Activated CD8-positive, alpha-beta memory T cell treated with anti-CD3 and anti-CD28 coated beads, Interleukin-2, amount 50 U/mL, for 4 hours (primary cell): ENCODE measurements around the gene ZFYVE9.
"Not testable (repeated sequence)": the region's sequence is repeated elsewhere in the genome, so short reads cannot be mapped to it uniquely, and the experiment has no call there.

Source experiments
- DNase-seq: peaks from one replicate; pipeline ENCODE4 v3.0.0-alpha.2; 2020

ZFYVE9 gene

DNA sequence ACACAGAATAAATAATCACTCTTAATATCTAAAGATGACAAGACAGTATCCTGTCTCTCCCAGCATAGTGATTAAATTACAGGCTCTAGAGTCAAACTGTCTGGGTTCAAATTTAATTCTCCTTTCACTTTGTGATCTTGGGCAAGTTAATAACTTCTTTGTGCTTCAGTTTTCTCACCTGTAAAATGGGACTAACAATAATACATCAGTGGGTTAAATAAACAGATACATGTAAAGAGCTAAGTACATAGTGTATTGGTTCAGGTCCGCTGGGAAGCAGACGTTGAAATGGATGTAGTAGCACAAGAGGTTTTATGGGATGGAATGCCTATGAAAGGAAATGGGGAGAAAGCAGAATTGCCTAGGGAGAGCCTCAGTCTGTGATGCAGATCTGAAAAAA lies 10.7 kb downstream of the ZFYVE9 start:
- DNase-seq = no peak

DNA sequence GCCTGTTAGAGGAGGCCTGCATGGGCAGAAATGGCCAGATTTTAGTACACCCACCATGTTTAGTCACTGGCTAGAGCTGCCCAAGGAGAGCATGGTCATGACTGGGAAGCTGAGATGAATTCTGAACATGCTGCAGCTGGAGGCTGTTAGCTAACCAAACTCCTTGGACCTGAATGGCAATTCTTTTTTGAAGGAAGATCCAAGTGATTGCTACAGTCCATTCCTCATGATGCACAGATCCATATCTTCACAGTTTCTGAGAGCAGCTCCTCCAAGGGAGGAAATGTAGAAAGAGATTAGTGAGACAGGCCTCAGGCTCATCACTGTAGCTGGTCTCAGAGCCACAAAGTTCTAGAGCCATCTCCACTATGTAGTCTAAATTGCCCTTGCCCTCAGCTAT lies 11.1 kb downstream of the ZFYVE9 start:
- no peak for DNase-seq

DNA sequence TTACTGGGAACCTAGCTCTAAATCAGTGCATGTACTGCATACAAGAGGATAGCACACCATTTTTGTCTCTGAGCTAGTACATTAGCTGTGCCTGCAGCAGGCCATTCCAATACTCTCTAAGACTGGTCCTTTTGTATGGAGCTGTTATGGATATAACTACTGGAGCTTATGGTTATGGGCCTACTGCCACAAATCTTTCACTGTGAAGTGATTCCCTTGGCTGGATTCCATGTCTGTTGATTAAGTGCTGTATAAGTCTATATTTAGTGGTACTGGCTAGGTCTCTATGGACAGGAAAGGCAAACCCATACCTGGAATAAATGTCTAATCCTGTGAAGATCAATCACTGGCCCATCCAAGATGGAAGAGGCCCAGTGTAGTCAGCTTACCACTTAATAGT lies 12.0 kb downstream of the ZFYVE9 start:
- no peak for DNase-seq

DNA sequence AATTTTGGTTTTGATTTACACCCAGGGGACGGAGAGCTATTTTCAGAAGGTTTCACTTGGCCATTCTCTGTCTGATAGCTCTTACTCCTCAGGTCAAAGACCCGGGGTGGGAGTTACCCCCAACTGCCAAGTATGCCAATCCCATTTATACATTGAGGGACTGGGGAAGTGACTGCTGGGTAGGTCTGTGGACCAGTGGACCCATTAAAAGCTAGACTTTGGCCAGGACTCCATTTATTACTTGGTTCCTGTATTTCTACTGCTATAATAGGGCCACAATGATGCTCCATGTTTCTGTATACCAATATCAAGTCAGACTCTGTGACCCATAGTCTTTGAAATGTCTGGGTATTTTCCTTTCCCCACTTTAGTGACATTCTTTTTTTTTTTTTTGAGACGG lies 14.6 kb downstream of the ZFYVE9 start:
- DNase-seq = no peak

DNA sequence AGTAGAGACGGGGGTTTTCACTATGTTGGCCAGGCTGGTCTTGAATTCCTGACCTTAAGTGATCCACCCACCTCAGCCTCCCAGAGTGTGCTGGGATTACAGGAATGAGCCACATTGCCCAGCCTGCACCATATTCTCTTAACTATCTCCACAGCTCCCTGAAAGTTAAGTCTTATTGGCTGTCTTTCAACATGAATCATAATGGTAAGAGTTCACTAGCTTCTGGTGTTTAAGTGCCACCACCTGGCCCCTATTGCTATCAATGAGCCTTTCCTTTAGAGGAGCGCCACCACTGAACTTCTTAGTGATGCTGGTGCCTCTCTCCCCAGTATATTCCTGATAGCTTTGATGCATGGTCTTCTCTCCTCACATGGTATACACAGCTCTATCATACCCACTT lies 15.7 kb downstream of the ZFYVE9 start:
- DNase-seq = no peak

DNA sequence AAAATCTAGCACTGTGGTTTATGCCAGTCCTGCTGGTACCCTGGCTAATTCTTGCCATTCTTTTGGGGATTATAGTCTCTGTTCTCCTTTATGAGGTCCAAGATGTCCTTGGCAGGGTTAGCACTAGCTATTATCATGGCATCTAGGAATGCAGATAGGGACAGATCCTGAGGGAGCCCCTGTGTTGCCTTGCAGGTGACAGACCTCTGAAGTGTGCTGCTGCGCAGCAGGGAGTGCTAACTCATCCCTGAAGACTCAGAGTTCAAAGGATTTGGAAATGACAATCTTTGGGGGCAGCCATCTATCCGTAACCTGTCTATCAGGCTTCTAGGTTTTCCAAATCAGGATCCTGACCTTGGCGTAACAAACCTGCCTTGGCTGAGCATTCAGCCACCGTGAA lies 16.3 kb downstream of the ZFYVE9 start:
- no peak for DNase-seq

DNA sequence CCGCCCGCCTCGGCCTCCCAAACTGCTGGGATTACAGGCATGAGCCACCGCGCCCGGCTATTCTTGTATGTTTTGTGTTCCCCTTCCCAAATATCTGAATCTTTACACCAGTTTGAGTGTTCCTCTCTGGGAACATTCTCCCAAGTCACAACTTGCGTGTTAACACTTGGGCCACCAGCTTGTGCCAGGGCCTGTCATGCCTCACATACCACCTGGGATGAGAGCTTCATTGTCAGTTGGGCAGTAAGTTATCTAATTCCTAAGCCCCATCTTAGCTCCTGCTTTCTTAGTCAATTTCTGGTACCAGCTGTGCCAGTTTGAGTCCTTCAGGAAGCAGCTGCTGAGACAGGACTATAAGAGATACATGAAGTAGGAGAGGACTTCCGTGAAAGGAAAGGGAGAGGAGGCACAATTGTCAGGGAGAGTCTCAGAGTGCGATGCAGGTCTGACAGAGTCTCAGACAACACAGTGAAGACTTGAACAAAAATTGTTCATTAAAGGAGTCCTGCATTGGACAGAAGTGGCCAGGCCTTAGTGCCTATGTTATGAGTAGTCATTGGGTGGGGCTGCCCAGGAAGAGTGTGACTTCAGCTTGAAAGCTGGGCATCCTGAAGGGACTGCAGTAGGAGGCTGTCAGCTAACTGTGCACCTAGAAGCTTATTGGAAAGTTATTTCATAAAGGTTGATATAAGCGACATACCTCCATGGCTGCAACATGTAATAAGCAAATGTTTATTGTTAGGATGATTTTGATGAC lies 17.3 kb downstream of the ZFYVE9 start:
- DNase-seq = no peak

DNA sequence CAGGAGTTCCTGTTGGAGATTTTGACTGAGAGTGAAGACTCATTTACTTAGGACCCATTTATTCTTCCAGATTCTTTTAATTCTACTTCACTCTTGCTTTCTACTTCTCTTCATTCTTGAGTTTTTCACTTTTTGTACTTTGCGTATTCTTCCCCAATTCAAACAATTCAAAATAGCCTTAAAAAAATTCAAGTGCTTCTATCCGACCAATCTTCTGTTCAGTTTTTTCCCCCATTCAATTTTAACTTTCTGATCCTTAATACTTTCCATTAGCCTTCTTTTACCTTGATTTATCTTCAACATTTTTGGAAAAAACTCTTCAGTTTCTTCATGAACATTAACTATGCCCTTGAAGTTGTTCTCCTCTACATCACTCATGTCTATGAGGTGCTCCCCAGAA lies 21.1 kb downstream of the ZFYVE9 start:
- no peak for DNase-seq

DNA sequence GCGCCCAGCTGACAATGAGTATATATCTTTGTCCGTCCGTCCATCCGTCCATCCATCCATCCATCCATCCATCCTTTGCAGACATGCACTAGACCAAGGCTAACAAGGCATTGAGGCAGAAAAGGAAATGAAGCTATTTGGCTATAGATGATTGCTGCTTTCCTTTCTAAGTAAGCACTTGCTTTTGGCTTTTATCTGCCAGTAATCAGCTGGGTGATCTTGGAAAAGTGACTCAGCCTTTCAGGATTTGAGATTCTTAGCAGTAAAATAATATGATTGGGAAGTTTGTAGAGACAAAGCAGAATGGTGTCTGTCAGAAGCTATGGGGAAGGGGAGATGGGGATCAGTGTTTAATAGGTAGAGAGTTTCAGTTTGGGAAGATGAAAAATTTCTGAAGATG lies 22.7 kb downstream of the ZFYVE9 start:
- DNase-seq = no peak

DNA sequence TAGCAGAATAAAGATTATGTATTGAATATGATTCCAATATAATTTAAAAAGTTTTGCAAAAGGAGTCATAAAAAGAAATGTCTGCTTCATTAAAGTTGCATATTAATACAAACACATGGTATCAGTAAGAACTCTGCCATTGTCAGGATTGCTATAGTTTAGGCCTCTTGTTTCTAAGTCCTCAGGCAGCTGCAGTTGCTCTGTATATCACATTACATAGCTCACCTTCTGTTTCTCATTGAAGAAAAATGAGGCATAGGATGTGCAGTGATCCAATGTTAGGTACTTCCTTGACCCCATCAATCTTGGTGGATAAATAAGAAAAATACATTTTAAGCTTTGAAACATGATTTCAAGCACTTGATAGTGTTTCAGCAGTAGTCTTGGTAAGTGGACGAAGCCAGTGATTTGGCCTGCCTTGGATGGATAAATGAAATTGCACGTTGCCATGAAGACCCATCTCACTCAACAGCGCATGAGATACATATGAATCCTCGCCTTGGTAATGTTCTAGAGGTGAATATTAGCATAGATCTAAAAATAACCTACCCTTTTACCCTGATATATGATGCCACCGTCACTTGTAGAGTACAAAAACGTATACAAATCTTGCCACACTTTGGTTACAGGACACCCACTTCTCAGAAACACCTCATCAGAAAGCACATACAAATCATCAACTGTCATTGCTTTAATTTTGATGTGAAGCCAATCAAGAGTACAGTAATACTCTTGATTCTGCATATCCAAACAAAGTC lies 25.3 kb downstream of the ZFYVE9 start:
- no peak for DNase-seq

DNA sequence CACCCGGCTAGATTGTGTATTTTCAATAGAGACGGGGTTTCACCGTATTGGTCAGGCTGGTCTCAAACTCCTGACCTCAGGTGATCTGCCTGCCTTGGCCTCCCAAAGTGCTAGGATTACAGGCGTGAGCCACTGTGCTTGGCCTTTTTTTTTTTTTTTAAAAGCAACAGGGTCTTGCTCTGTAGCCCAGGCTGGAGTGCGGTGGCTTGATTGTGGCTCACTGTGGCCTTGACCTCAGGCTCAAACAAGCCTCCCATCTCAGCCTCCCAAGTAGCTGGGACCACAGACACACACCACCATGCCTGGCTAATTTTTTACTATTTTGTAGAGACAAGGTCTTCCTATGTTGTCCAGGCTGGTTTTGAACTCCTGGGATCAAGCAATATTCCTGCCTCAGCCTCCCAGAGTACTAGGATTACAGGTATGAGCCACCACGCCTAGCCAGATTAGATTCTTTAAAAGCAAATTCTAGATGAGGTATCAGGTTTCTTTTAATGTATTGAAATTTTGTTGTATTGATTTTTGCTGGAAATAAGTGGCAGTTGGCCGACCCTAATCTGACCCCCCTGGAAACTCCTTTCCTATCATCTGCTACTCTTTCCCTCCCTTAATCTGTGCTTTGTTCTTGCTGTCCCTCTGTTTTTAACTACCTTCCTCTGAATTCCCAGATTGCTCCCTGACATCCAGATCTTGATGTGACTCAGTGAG lies 26.6 kb downstream of the ZFYVE9 start:
- no peak for DNase-seq

DNA sequence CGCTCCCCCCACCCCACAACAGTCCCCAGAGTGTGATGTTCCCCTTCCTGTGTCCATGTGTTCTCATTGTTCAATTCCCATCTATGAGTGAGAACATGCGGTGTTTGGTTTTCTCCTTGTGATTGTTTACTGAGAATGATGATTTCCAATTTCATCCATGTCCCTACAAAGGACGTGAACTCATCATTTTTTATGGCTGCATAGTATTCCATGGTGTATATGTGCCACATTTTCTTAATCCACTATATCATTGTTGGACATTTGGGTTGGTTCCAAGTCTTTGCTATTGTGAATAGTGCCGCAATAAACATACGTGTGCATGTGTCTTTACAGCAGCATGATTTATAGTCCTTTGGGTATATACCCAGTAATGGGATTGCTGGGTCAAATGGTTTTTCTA lies 29.3 kb downstream of the ZFYVE9 start:
- not testable (repeated sequence) for DNase-seq

DNA sequence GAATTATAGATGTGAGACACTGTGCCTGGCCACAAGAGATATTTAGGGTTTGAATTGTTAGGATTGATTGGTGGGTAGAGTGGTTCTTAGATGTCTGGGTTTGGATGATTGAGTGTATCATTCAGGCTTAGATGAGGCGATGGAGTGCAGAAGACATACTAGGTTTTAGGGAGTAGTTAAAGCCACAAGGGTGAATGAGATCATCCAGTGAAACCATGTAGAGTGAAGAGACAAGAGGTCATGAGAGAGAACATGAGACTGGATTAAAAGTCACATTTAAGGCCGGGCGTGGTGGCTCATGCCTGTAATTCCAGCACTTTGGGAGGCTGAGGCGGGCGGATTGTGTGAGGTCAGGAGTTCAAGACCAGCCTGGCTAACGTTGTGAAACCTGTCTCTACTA lies 37.2 kb downstream of the ZFYVE9 start:
- DNase-seq = no peak

DNA sequence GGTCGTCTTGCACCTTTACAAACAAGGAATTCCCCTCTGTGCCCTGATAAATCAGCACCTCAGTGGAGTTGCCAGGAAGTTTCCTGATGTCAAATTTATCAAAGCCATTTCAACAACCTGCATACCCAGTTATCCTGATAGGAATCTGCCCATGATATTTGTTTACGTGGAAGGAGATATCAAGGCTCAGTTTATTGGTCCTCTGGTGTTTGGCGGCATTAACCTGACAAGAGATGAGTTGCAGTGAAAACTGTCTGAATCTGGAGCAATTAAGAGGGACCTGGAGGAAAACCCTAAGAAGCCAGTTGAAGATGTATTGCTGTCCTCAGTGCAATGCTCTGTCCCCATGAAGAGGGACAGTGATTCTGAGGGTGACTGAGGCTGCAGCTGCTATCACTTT lies 38.3 kb downstream of the ZFYVE9 start:
- DNase-seq = no peak

DNA sequence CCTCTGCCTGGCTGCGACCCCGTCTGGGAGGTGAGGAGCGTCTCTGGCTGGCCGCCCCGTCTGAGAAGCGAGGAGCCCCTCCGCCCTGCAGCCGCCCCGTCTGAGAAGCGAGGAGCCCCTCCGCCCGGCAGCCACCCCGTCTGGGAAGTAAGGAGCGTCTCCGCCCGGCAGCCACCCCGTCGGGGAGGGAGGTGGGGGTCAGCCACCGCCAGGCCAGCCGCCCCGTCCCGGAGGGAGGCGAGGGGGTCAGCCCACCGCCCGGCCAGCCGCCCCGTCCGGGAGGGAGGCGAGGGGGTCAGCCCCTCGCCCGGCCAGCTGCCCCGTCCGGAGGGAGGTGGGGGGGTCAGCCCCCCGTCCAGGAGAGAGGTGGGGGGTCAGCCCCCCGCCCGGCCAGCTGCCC lies 39.9 kb downstream of the ZFYVE9 start:
- not testable (repeated sequence) for DNase-seq

DNA sequence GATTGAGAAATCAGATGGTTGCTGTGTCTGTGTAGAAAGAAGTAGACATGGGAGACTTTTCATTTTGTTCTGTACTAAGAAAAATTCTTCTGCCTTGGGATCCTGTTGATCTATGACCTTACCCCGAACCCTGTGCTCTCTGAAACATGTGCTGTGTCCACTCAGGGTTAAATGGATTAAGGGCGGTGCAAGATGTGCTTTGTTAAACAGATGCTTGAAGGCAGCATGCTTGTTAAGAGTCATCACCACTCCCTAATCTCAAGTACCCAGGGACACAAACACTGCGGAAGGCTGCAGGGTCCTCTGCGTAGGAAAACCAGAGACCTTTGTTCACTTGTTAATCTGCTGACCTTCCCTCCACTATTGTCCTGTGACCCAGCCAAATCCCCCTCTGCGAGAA lies 40.4 kb downstream of the ZFYVE9 start:
- DNase-seq = not testable (repeated sequence)

DNA sequence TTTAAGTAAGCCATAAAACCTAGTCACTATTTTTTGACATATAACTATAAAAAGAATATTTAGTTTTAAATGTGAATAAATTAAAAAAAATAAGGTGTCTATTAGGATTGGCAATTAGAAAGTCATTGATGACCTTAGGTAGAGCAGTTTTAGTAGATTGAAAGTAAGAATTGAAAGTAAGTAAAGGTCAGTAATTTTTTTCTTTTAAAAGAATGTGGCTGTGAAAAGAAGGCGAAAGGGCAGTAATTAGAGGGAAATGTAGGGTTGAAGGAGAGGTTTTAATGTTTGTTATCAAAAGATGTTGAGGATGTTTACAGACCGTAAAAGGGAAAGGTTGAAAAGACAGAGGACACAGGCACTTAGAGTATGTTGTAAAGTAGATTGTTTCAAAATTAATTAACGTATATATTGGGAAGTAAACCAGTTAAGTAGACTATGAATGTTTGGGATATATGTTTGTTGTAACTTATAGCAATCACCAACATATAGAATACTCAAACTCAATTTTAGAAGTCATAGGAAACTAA lies 41.0 kb downstream of the ZFYVE9 start:
- DNase-seq = no peak

DNA sequence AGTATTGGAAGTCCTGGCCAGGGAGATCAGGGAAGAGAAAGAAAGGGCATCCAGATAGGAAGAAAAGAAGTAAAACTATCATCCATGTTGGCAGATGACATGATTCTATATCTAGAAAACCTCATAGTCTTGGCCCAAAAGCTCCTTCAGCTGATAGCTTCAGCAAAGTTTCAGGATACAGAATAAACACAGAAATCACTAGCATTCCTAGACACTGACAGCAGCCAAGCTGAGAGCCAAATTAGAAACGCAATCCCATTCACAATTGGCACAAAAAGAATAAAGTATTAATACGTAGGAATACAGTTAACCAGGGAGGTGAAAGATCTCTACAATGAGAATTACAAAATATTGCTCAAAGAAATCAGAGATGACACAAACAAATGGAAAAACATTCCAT lies 44.6 kb downstream of the ZFYVE9 start:
- DNase-seq = no peak

DNA sequence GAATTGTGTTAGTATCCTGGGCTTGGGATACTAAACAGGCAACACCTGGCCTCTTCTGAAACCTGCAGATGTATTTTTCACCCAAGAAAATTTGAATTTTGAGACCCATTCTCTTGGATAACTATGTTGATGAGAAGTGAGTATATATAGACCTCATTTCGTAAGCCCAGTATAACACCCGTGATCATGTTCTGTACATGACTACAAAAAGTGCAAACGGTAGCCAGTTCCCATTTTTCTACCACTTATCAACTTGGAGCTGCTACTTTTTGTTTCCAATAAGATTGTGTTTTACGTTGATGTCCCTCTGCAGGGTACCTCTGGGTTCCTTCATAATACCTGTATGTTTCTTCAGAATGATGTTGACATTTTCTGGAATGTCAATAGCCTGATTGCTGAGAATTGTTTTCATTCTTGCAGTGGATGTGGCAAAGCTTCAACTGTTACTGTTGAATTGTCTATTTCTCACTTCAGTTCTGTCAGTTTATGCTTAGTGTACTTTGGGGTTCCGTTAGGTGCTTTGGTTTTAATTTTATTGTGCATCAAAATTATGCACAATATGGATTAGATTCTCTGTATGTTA lies 48.1 kb downstream of the ZFYVE9 start:
- DNase-seq = no peak

DNA sequence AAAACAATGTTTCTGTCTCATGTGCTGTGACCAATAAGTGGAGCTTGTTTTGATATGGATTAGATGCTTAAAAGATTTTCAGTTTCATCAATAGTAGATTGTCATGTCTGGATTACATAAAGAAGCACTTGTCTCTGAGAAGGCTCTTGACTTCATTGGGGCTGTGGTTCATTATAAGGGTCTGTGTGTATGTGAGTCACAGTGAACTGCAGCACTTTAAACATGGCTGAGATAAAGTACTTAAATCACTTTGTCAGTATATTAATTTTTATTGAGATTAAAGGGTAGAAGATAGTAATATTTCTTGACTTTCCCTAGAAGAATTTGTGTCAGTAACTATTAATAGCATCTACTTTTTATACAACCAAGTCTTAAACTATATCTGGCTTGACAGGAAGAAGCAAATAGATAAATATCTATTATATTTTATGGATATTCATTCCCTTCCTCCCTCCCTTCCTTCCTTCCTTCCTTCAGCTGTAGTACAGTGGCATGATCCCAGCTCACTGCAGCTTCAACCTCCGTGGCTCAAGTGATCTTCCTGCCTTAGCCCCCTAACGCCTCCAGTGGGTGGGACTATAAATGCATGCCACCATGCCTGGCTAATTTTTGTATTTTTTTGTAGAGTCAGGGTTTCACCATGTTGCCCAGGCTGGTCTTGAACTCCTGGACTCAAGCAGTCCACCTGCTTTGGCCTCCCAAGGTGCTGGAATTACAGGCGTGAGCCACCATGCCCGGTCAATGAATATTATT lies 48.8 kb downstream of the ZFYVE9 start:
- no peak for DNase-seq

DNA sequence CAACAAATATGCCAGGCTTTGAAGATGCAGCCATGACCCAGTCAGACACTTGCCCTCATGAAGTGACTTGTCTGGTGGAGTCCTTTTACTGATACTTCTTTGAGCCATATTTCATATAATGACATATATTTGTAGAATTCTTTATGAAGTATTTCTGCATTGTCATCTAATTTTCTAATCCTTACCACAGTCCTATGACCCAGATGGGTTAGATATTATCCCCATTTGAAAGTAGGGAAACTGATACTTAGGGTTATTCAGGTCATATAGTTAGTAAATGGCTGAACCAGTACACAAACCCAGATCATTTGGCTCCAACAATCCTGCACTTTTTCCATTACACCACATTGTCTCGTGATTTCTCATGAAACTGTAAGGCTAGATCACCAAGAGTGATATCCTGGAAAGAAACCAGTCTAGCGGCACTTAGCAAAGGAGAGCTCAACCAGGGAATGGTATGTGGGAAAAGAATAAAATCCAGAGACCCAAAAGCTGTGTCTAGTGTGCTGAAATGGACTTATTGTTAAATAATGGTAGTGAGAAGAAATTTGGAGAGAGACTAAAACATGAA lies 49.6 kb downstream of the ZFYVE9 start:
- no peak for DNase-seq

DNA sequence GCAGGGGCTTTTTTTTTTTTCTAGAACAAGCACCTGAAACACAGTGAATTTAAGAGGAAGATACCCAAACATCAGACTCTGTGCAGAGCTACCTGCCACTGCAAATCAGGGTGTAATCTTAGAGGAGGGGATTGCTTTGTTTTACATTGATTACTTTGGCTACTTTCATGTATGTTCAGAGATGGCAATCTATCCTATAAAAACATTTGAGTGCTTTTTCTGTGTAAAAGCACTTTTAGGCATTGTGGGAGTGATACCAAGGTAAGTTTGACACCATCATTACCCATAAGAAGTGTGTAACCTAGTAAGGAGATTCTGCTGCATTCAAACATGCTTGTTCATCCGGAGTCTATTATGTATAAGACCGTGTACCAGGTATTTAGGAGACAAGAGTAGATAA lies 50.1 kb downstream of the ZFYVE9 start:
- DNase-seq = no peak
